ENCODE measurements around the gene BTBD6. TPM values are rescaled to one million over a fixed set of nuclear protein-coding genes. Genes with fewer than 3 reads are reported as not detected.

Gene BTBD6
- total and polyA plus RNA-seq, 4 donors: 30.9 to 54.1 (median 47.8) TPM

- Histone ChIP-seq H3K9ac (ENCODE audit: insufficient read depth in 1 of 2, low read length in 2 of 2) (no peak overlapping the region), H3K27me3 (ENCODE audit: control insufficient read depth in 3 of 3, insufficient read depth in 3 of 3, low read length in 2 of 3) (no peaks in the 10 kb centered on the region), H3K27ac (ENCODE audit: low read depth in 1 of 2, low read length in 1 of 2) (no peak overlapping the region), H3K9me3 (ENCODE audit: control insufficient read depth in 4 of 4, insufficient read depth in 3 of 4, low read length in 3 of 4) (no peaks in the 10 kb centered on the region), H3K4me1 (ENCODE audit: control insufficient read depth in 5 of 5, insufficient read depth in 5 of 5, low read length in 5 of 5) (peaks cover 0 to 10% (median 0%) of the 10 kb centered on the region in 5 donors), H3K36me3 (ENCODE audit: control insufficient read depth in 4 of 4, insufficient read depth in 4 of 4, low read length in 4 of 4) (peaks cover 7 to 21% (median 12%) of the 10 kb centered on the region in 4 donors), H3K4me3 (no peak overlapping the region)
- ATAC-seq (ENCODE audit: insufficient read depth, low FRiP score): no peak
- DNase-seq: no peak
- no peak for TF ChIP-seq CTCF (IDR thresholded peaks at IDR 0.05; ENCODE audit: control extremely low read depth, extremely low read depth)
- WGBS, 2 donors: 97 to 99% methylated on average over 14 of the region's 14 CpGs
Measured at GRCh38 chr14:105227346-105227745, 21.0 kb upstream of the BTBD6 start.

DNA sequence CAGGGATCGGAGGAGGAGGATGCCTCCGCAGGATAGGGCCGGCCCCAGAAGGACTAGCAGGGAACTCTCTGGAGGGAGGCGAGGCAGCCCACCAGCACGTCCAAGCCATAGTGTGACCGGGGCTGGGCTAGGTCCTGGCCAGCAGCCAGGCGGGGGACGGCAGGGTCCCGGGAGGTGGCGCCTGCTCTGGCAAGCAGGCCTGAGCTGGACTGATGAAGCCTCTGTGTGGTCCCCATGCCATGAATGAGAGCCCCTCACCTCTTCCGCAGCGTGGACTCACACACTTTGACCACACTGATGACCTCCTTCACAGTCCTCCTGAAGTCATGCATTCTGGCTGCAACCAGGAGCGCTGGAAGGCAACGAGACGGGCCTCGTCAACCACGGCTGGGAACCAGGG lies 19.8 kb upstream of the BTBD6 start:
- ATAC-seq (ENCODE audit: insufficient read depth, low FRiP score): no peak
- DNase-seq: peak; percentile 82 to 88 (median 86)
- H3K27ac ChIP-seq (ENCODE audit: low read depth in 1 of 2, low read length in 1 of 2): no peak overlapping the region
- peaks cover 0 to 10% (median 0%) of the 10 kb centered on the region in 5 donors for H3K4me1 ChIP-seq (ENCODE audit: control insufficient read depth in 5 of 5, insufficient read depth in 5 of 5, low read length in 5 of 5)
- no peaks in the 10 kb centered on the region for H3K9me3 ChIP-seq (ENCODE audit: control insufficient read depth in 4 of 4, insufficient read depth in 3 of 4, low read length in 3 of 4)
- H3K4me3 ChIP-seq: no peak overlapping the region
- H3K27me3 ChIP-seq (ENCODE audit: control insufficient read depth in 3 of 3, insufficient read depth in 3 of 3, low read length in 2 of 3): no peaks in the 10 kb centered on the region
- 81 to 89% methylated on average over 16 to 17 of the region's 17 CpGs for WGBS, 2 donors
- no peak overlapping the region for H3K9ac ChIP-seq (ENCODE audit: insufficient read depth in 1 of 2, low read length in 2 of 2)
- no peak for TF ChIP-seq CTCF (IDR thresholded peaks at IDR 0.05; ENCODE audit: control extremely low read depth, extremely low read depth)
- peaks cover 3 to 17% (median 11%) of the 10 kb centered on the region in 4 donors for H3K36me3 ChIP-seq (ENCODE audit: control insufficient read depth in 4 of 4, insufficient read depth in 4 of 4, low read length in 4 of 4)

- no peak overlapping the region for H3K4me3 ChIP-seq
- 91 to 93% methylated on average over 18 of the region's 18 CpGs for WGBS, 2 donors
- no peaks in the 10 kb centered on the region for H3K9me3 ChIP-seq (ENCODE audit: control insufficient read depth in 4 of 4, insufficient read depth in 3 of 4, low read length in 3 of 4)
- H3K4me1 ChIP-seq (ENCODE audit: control insufficient read depth in 5 of 5, insufficient read depth in 5 of 5, low read length in 5 of 5): peaks cover 0 to 10% (median 0%) of the 10 kb centered on the region in 5 donors
- TF ChIP-seq CTCF (IDR thresholded peaks at IDR 0.05; ENCODE audit: control extremely low read depth, extremely low read depth): no peak
- DNase-seq (no peak), ATAC-seq (ENCODE audit: insufficient read depth, low FRiP score) (no peak)
- no peak overlapping the region for H3K9ac ChIP-seq (ENCODE audit: insufficient read depth in 1 of 2, low read length in 2 of 2)
- H3K36me3 ChIP-seq (ENCODE audit: control insufficient read depth in 4 of 4, insufficient read depth in 4 of 4, low read length in 4 of 4): peaks cover 0 to 16% (median 11%) of the 10 kb centered on the region in 4 donors
- no peak overlapping the region for H3K27ac ChIP-seq (ENCODE audit: low read depth in 1 of 2, low read length in 1 of 2)
- no peaks in the 10 kb centered on the region for H3K27me3 ChIP-seq (ENCODE audit: control insufficient read depth in 3 of 3, insufficient read depth in 3 of 3, low read length in 2 of 3)
Measured at GRCh38 chr14:105229099-105229655, 19.2 kb upstream of the BTBD6 start.
